Adrenal gland (tissue), 12 donors: ENCODE results near the gene CBFA2T3. TPM values are rescaled to one million over a fixed set of nuclear protein-coding genes. Genes with fewer than 3 reads are reported as not detected.
A peak's percentile ranks its signal among the peaks of the same experiment; 100 is the strongest.
"Not testable (repeated sequence)": the region's sequence is repeated elsewhere in the genome, so short reads cannot be mapped to it uniquely, and the experiment has no call there.

Source experiments
- DNase-seq, 7 donors: peaks; one replicate each; pipeline ENCODE4 v3.0.0-alpha.2; 2019 to 2020
- H3K27ac ChIP-seq, 5 donors: fragments of 200-600 bp; sonication (generic) in 4 of 5; 1 replicate in 3 of 5; 2 replicates in 2 of 5; pipeline versions ENCODE4 v1.5.1 to v1.8.0; 2016 to 2020; ENCODE audit warnings: mild to moderate bottlenecking in 1 of 5
- H3K27me3 ChIP-seq: fragments of 200-600 bp; 2 replicates; pipeline ENCODE4 v1.8.0; 2021
- H3K36me3 ChIP-seq, 2 donors: fragments of 200-600 bp; replicated peaks in 1 of 2; 1 replicate in 1 of 2; 2 replicates in 1 of 2; pipeline versions ENCODE4 v1.5.1 to v1.8.0; 2018 to 2022
- H3K4me1 ChIP-seq, 2 donors: fragments of 200-600 bp; replicated peaks in 1 of 2; 1 replicate in 1 of 2; 2 replicates in 1 of 2; pipeline versions ENCODE4 v1.5.1 to v1.8.0; 2018 to 2021
- H3K4me3 ChIP-seq, 4 donors: fragments of 200-600 bp; sonication (generic) in 3 of 4; one replicate each; pipeline ENCODE4 v1.5.1; 2016 to 2018
- H3K9me3 ChIP-seq, 3 donors: fragments of 200-600 bp; sonication (generic) in 1 of 3; replicated peaks in 1 of 3; 1 replicate in 2 of 3; 2 replicates in 1 of 3; pipeline versions ENCODE4 v1.5.1 to v1.8.0; 2016 to 2021
- CTCF ChIP-seq, 6 experiments: fragments of 450-650 bp in 4 of 6; fragments of 200-600 bp in 2 of 6; sonication (generic) in 1 of 6; IDR thresholded peaks; 1 replicate in 5 of 6; 2 replicates in 1 of 6; pipeline versions ENCODE4 v1.5.1 to v1.8.0; 2016 to 2021; ENCODE audit warnings: antibody characterized with exemption in 6 of 6, mild to moderate bottlenecking in 2 of 6, moderate library complexity in 1 of 6
- POLR2A ChIP-seq, 2 donors: fragments of 450-650 bp; IDR thresholded peaks; one replicate each; pipeline ENCODE4 v1.6.1; 2017; ENCODE audit warnings: antibody characterized with exemption in 2 of 2, mild to moderate bottlenecking in 2 of 2, moderate library complexity in 1 of 2
- WGBS, 4 donors: extraction: QIAGEN DNeasy Blood & Tissue Kit in 2 of 4; methylation state at CpG; one replicate each; pipeline versions ENCODE4 v1.1.5 to v1.1.7; 2013 to 2017; 5-methylcytosine and 5-hydroxymethylcytosine counted together
- intact Hi-C, 2 donors: fragments of 100-400 bp; cut with DNase I; formaldehyde crosslinking; loops; one replicate each; pipeline versions ENCODE4 v1.14.1 to v1.15.0; 2022 to 2023
- polyA plus RNA-seq, 3 donors: library from polyadenylated mRNA; stranded (reverse); fragments of 200-250 nt in 2 of 3; fragments of 350-450 nt in 1 of 3; fragmentation: Illumina TruSeq in 1 of 3; extraction: RNeasy Lipid Tissue Mini Kit (QIAGEN cat#74804) in 1 of 3; gene quantifications; one replicate each; pipeline ENCODE4 v1.2.3, GENCODE V29; 2013 to 2014
- total RNA-seq, 9 donors: library from RNA; depleted of rRNA in 4 of 9; stranded (reverse); fragments of >200 nt in 4 of 9; fragments of 120-200 nt in 1 of 9; fragmentation: NEBNext Ultra II Directional in 1 of 9; extraction: Animal tissue kit (Norgen Biotek cat#: 25700) in 1 of 9; gene quantifications; one replicate each; pipeline versions ENCODE4 v1.1.0 to v1.2.4, GENCODE V29; 2013 to 2023
- donor health status: healthy with polysubstance abuse.
- donor health status: Bipolar disorder and iron deficiency.
- donor health status: DM: yes; HTN: yes; CAD: no.
- donor health status: DM: no; HTN: no; CAD: no.
- donor health status: DM: no; HTN: no; CAD: no.
- donor health status: DM: yes; HTN: yes; CAD: no.

Gene CBFA2T3
- total and polyA plus RNA-seq, 12 donors: 0.30 to 16.9 (median 2.2) TPM

GRCh38 chr16:89012622-89012995, 35.6 kb upstream of the CBFA2T3 start:
- intact Hi-C loops: no loop called here
- no peak for TF ChIP-seq CTCF (IDR thresholded peaks at IDR 0.05)
- TF ChIP-seq POLR2A (IDR thresholded peaks at IDR 0.05): no peak
- 58 to 86% (median 75%) methylated on average over 2 of the region's 2 CpGs for WGBS, 4 donors
- Histone ChIP-seq H3K4me3 (no peak overlapping the region), H3K4me1 (no peaks in the 10 kb centered on the region), H3K36me3 (no peaks in the 10 kb centered on the region), H3K27me3 (peaks cover 13% of the 10 kb centered on the region), H3K27ac (no peak overlapping the region), H3K9me3 (no peaks in the 10 kb centered on the region)
- DNase-seq: no peak

DNA sequence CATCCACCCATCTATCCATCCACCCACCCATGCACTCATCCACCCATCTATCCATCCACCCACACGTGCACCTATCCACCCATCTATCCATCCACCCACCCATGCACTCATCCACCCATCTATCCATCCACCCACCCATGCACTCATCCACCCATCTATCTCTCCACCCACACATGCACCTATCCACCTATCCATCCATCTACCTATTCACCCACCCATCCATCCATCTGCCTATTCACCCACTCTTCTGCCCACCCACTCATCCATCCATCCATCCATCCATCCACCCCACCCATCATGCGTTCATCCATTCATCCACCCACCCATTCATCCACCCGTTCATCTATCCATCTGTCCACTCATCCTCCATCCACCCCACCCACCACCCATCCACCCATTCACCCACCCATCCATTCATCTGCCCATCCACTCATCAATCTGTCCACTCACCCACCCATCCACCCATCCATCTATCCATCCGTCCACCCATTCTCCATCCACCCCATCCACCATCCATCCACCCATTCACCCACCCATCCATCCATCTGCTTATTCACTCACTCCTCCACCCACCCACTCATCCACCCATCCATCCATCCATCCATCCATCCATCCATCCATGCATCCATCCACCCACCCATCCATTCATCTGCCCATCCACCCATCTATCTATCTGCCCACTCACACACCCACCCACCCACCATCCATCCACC, 35.1 kb upstream of the CBFA2T3 start:
- H3K36me3 ChIP-seq: no peaks in the 10 kb centered on the region
- no peak for DNase-seq
- TF ChIP-seq POLR2A (IDR thresholded peaks at IDR 0.05) (no peak), CTCF (IDR thresholded peaks at IDR 0.05) (no peak)
- no peak overlapping the region for H3K4me3 ChIP-seq
- intact Hi-C loops: no loop called here
- no peaks in the 10 kb centered on the region for H3K4me1 ChIP-seq
- WGBS, 4 donors: 71 to 76% (median 73%) methylated on average over 4 of the region's 4 CpGs
- no peak overlapping the region for H3K27ac ChIP-seq
- no peaks in the 10 kb centered on the region for H3K9me3 ChIP-seq
- H3K27me3 ChIP-seq: peaks cover 13% of the 10 kb centered on the region

- TF ChIP-seq CTCF (IDR thresholded peaks at IDR 0.05) (no peak), POLR2A (IDR thresholded peaks at IDR 0.05) (no peak)
- WGBS, 4 donors: 74 to 82% (median 76%) methylated on average over 12 to 14 of the region's 14 CpGs
- Histone ChIP-seq H3K27me3 (peaks cover 13% of the 10 kb centered on the region), H3K4me1 (no peaks in the 10 kb centered on the region), H3K36me3 (no peaks in the 10 kb centered on the region), H3K27ac (no peak overlapping the region), H3K9me3 (no peaks in the 10 kb centered on the region), H3K4me3 (no peak overlapping the region)
- DNase-seq: no peak
- intact Hi-C loops: no loop called here
These were observed 33.4 kb upstream of the CBFA2T3 start for GRCh38 chr16:89010210-89010925.

GRCh38 chr16:89009343-89010209, 32.6 kb upstream of the CBFA2T3 start:
- TF ChIP-seq POLR2A (IDR thresholded peaks at IDR 0.05) (no peak), CTCF (IDR thresholded peaks at IDR 0.05) (no peak)
- Histone ChIP-seq H3K4me1 (no peaks in the 10 kb centered on the region), H3K9me3 (no peaks in the 10 kb centered on the region), H3K27ac (no peak overlapping the region), H3K27me3 (peaks cover 6% of the 10 kb centered on the region), H3K4me3 (no peak overlapping the region), H3K36me3 (no peaks in the 10 kb centered on the region)
- peak in 4 of 7 donors; percentile 24 to 41 (median 32) for DNase-seq
- WGBS, 4 donors: 34 to 52% (median 47%) methylated on average over 10 to 17 of the region's 17 CpGs
- intact Hi-C loops: no loop called here

GRCh38 chr16:89008796-89009195, 31.8 kb upstream of the CBFA2T3 start:
- H3K36me3 ChIP-seq, H3K27ac ChIP-seq, H3K4me3 ChIP-seq, intact Hi-C loops, H3K4me1 ChIP-seq, H3K9me3 ChIP-seq, DNase-seq, H3K27me3 ChIP-seq: not testable (repeated sequence)
- 68 to 73% (median 69%) methylated on average over 4 of the region's 4 CpGs; no CpG with 5 or more reads in 1 of the 4 donors for WGBS, 4 donors
